ENCODE data around the gene TRIM54.
"Not testable (repeated sequence)": the region's sequence is repeated elsewhere in the genome, so short reads cannot be mapped to it uniquely, and the experiment has no call there.

DNA sequence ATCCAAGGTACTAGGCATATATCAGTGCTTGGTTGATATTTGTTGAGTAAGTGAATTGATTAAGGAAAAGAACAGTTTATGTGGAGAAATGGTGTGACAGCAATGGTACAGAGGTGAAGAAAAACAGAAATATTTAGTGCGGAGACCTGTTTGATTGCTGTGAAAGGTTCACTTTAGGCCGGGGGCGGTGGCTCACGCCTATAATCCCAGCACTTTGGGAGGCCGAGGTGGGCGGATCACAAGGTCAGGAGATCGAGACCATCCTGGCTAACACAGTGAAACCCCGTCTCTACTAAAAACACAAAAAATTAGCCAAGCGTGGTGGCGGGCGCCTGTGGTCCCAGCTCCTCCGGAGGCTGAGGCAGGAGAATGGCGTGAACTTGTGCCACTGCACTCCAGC is 13.9 kb upstream of the TRIM54 start:
- TF ChIP-seq FOXM1 (IDR thresholded peaks at IDR 0.05; ENCODE audit: borderline replicate concordance); FOXK2 (IDR thresholded peaks at IDR 0.05); SP1 (IDR thresholded peaks at IDR 0.05); ARNT (IDR thresholded peaks at IDR 0.05); FOXA1 (IDR thresholded peaks at IDR 0.05); HDGF (IDR thresholded peaks at IDR 0.05; ENCODE audit: borderline replicate concordance); TARDBP (IDR thresholded peaks at IDR 0.05); ELF4 (IDR thresholded peaks at IDR 0.05); ZNF384 (IDR thresholded peaks at IDR 0.05); NFRKB (IDR thresholded peaks at IDR 0.05); LEF1 (IDR thresholded peaks at IDR 0.05; ENCODE audit: borderline replicate concordance); SUZ12 (IDR thresholded peaks at IDR 0.05): not testable (repeated sequence)
- TF ChIP-seq, protein P1, sequence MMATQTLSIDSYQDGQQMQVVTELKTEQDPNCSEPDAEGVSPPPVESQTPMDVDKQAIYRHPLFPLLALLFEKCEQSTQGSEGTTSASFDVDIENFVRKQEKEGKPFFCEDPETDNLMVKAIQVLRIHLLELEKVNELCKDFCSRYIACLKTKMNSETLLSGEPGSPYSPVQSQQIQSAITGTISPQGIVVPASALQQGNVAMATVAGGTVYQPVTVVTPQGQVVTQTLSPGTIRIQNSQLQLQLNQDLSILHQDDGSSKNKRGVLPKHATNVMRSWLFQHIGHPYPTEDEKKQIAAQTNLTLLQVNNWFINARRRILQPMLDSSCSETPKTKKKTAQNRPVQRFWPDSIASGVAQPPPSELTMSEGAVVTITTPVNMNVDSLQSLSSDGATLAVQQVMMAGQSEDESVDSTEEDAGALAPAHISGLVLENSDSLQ (IDR thresholded peaks at IDR 0.05), result not testable (repeated sequence)

All from HEK293T (cell line).